GM15510 (cell line): ENCODE results near the gene GNA14.

Source experiments
- POLR2A ChIP-seq: IDR thresholded peaks from 3 replicates; pipeline ENCODE4 v1.6.1; 2011; ENCODE audit warnings: borderline replicate concordance; ENCODE audit not compliant: insufficient read length; ENCODE audit errors: extremely low read depth

GNA14 gene

DNA sequence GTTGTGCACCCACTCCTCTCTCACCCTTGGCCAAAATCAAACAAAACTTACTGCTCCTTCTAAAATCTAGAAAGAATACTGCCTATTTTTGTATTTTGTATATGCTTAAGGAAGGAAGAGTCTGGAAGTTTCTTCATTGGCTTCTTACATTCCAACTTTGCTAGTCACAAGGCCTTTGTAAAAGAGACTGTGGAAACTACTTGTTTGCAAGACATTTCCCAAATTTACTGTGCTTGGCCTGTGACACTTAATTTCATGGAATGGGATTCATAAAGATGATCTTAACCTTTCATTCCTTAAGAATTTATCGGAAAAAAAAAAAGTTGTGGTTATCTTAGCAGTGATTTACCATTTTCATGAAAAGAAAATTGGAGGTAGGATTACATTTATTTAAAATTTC, 261.9 kb downstream of the GNA14 start:
- no peak for TF ChIP-seq POLR2A

DNA sequence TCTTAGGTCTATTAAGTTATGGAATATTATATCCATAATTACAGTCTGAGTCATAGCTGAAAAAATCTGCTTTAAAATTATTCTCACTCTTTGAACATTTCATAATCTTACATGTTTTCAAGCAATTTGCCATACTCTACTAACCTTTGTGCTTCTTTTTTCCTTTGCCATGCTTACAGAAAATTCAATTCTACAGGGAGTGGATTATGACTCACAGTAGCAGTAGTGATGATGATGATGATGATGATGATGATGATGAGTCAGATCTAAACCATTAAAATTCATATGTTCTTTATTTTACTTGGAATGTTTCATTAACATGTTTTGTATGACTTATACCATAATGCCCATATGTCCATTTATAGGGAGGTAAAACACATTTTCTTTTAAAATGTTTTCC, 263.7 kb downstream of the GNA14 start:
- TF ChIP-seq POLR2A, result no peak

DNA sequence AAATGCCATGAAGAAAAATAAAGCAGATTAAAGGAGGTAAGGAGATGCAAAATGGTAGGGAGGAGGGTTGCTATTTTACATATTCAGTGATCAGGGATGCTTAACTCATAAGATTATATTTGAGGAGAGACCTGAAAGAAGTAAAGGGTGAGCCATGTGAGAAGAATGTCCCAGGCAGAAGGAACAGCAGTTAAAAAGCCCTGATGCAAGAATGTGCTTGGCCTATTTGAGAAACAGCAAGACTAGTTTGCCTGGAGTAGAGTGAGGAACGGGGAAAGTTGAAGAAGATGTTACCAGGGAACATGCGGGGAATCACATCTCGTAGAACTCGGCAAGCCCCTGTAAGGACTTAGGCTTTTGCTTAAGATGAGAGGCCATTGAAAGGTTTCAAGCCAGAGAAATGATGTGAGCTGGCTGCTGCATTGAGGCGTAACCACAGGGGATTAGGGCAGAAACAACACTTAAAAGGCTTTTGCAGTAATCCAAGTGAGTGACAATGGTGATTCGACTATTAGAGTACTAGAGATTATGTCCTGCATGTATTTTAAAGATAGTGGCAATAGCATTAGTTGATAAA, 272.1 kb downstream of the GNA14 start:
- no peak for TF ChIP-seq POLR2A

DNA sequence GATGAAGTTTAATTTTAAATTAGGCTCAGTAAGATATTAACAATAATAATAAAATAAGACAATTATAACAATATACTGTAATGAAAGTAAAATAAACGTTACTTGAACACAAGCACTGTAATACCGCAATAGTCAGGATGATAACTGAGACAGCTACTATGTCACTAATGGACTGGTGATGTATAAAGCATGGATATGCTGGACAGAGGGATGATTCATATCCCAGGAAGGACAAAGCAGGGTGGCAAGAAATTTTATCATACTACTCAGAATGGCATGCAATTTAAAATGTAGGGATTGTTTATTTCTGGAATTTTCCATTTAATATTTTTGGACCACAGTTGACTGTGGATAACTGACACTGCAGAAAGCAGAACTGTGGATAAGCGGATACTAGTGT, 273.9 kb downstream of the GNA14 start:
- TF ChIP-seq POLR2A, result no peak
